ENCODE data around the gene ZNF726.
"Not testable (repeated sequence)": the region's sequence is repeated elsewhere in the genome, so short reads cannot be mapped to it uniquely, and the experiment has no call there.

ZNF726 gene

GRCh38 chr19:23914402-23915286 lies at the start of gene ZNF726:
ZNF726 (plus strand) TSS chr19:23914886; CDS start chr19:23914995, 109 bp downstream.
- DNase-seq: peak; percentile 89

DNA sequence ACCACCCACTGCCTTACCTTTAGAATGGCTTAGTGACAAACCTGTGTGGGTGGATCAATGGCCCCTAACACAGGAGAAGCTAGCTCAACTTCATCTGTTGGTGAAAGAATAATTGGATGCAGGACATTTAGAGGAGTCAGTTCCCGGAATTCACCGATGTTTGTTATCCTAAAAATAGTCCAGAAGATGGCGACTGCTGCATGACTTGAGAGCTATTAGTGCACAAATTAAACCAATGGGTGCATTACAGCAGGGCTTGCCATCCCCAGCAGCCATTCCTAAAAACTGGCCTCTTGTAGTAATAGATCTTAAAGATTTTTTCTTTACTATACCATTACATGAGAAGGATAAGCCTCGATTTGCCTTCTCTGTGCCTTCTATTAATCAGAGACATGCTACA lies 46.8 kb upstream of the ZNF726 start:
- DNase-seq: no peak

GRCh38 chr19:23868630-23869029 lies 46.1 kb upstream of the ZNF726 start:
- DNase-seq: no peak

GRCh38 chr19:23872282-23872919 lies 42.3 kb upstream of the ZNF726 start:
- DNase-seq: no peak

- no peak for DNase-seq
Measured at GRCh38 chr19:23876261-23876660, 38.4 kb upstream of the ZNF726 start.

DNA sequence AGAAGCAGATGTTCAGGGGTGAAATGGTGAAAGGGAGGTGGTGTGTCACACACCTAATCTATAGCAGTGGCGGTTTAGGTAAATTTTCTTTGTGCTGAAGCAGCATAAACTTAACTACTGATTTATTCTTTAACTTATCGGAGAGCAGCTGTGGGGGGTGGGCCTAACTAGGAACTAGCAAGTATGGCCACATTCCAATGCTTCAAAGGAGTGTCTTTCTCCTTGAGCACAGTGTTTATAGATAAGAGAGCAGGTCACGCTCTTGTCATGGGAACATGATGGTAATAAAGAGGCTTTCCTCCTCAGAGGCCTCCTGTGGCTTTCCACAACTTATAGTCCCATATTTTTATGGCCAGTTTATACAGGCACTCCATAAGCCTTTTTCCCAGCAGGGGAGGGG lies 37.9 kb upstream of the ZNF726 start:
- DNase-seq: not testable (repeated sequence)

GRCh38 chr19:23882493-23882892 lies 32.2 kb upstream of the ZNF726 start:
- no peak for DNase-seq

- DNase-seq: no peak
Measured at GRCh38 chr19:23884363-23884762, 30.3 kb upstream of the ZNF726 start.

- no peak for DNase-seq
Measured at GRCh38 chr19:23887642-23888041, 27.0 kb upstream of the ZNF726 start.

GRCh38 chr19:23896096-23896495 lies 18.6 kb upstream of the ZNF726 start:
- DNase-seq: not testable (repeated sequence)

GRCh38 chr19:23896912-23897311 lies 17.8 kb upstream of the ZNF726 start:
- DNase-seq: no peak

GRCh38 chr19:23901360-23901759 lies 13.3 kb upstream of the ZNF726 start:
- no peak for DNase-seq

GRCh38 chr19:23904406-23904805 lies 10.3 kb upstream of the ZNF726 start:
- no peak for DNase-seq

GRCh38 chr19:23905771-23906170 lies 8.9 kb upstream of the ZNF726 start:
- no peak for DNase-seq

DNA sequence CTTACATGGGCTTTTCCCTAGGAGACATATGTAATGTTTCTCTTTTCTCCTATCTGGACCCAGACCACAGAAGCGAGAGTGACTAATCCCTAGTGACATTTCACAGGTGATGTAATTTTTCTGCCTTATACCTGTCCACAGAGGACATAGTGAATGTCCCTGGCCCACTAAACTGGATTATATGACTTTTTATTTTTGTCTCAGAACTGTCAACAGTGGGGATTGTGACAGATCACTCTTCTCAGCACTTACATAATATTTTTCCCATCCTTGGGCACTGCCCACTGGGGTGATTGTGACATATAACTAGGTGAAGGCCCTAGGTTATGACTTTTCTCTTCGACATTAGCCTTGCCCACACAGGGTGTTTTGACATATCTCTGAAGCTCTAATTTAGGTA lies 7.9 kb upstream of the ZNF726 start:
- no peak for DNase-seq

- DNase-seq: no peak
Measured at GRCh38 chr19:23908165-23908564, 6.5 kb upstream of the ZNF726 start.

DNA sequence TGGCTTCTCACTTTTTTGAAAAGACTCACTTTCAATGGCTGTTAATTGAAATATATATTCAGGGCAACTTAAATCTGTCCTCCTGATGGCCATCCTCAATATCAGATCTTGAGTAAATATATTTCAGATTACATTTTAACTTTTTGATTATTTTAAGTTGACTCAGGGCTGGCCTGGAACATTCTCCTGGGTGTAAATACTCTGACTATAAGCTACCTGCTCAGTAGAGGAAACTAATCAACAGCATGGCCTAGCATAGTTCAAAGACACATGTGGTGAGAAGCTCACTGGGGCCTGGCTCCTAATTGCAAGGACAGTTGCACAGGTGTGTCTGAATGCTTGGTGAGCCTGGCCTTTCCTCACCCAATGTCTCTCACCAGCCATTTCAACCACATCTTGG lies 5.5 kb upstream of the ZNF726 start:
- no peak for DNase-seq

GRCh38 chr19:23913931-23914330 lies 755 bp upstream of the ZNF726 start:
- DNase-seq: no peak

DNA sequence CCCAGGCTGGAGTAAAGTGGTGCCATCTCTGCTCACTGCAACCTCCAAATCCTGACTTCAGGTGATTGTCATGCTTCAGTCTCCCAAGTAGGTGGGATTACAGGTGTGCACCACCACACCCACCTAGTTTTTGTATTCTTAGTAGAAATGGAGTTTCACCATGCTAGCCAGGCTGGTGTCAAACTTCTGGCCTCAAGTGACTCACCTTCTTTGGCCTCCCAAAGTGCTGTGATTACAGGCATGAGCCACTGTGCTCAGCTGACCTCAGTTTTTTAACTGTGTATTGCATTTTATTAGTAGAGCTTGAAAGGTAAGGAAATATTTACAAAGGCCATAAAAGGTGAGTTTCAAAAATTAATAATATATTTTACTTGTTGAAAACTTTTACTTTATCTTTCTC lies 2.3 kb downstream of the ZNF726 start:
- peak; percentile 6 for DNase-seq

GRCh38 chr19:23917856-23918255 lies 3.2 kb downstream of the ZNF726 start:
- DNase-seq: no peak

GRCh38 chr19:23925285-23925684 lies 10.6 kb downstream of the ZNF726 start:
- no peak for DNase-seq

- no peak for DNase-seq
Measured at GRCh38 chr19:23932878-23933277, 18.2 kb downstream of the ZNF726 start.

DNA sequence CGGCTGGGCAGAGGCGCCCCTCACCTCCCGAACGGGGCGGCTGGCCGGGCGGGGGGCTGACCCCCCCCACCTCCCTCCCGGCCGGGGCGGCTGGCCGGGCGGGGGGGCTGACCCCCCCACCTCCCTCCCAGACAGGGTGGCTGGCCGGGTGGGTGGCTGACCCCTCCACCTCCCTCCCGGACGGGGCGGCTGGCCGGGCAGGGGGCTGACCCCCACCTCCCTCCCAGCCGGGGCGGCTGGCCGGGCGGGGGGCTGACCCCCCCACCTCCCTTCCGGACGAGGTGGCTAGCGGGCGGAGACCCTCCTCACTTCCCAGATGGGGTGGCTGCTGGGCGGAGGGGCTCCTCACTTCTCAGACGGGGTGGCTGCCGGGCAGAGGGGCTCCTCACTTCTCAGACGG lies 22.3 kb downstream of the ZNF726 start:
- DNase-seq: not testable (repeated sequence)

GRCh38 chr19:23943411-23943810 lies 28.7 kb downstream of the ZNF726 start:
- DNase-seq: no peak
